Measurements from ENCODE around the gene MYO15B.
"Not testable (repeated sequence)": the region's sequence is repeated elsewhere in the genome, so short reads cannot be mapped to it uniquely, and the experiment has no call there.

MYO15B gene

GRCh38 chr17:75575728-75576127 is 11.9 kb upstream of the MYO15B start:
- DNase-seq = no peak

GRCh38 chr17:75576661-75577060 is 10.9 kb upstream of the MYO15B start:
- DNase-seq = no peak

GRCh38 chr17:75581121-75581725 is 6.4 kb upstream of the MYO15B start:
- DNase-seq = not testable (repeated sequence)

- not testable (repeated sequence) for DNase-seq
Observed at GRCh38 chr17:75583197-75583596, 4.4 kb upstream of the MYO15B start.

- no peak for DNase-seq
Observed at GRCh38 chr17:75584849-75585175, 2.8 kb upstream of the MYO15B start.

GRCh38 chr17:75588596-75589011 is 1.0 kb downstream of the MYO15B start:
- DNase-seq = peak in 14 of 58 donors; percentile 23 to 76 (median 54)

- peak in 56 of 58 donors; percentile 12 to 93 (median 84) for DNase-seq
Observed at GRCh38 chr17:75589012-75589918, 1.7 kb downstream of the MYO15B start.

GRCh38 chr17:75589919-75590303 is 2.3 kb downstream of the MYO15B start:
- peak in 5 of 58 donors; percentile 7 to 42 (median 29) for DNase-seq

GRCh38 chr17:75590314-75590761 is 2.7 kb downstream of the MYO15B start:
- no peak for DNase-seq

- DNase-seq = no peak
Observed at GRCh38 chr17:75590849-75591721, 3.5 kb downstream of the MYO15B start.

GRCh38 chr17:75591722-75592302 is 4.2 kb downstream of the MYO15B start:
- no peak for DNase-seq

GRCh38 chr17:75592348-75593020 is 4.9 kb downstream of the MYO15B start:
- DNase-seq = no peak

GRCh38 chr17:75593430-75593829 is 5.8 kb downstream of the MYO15B start:
- DNase-seq = not testable (repeated sequence)

- DNase-seq = no peak
Observed at GRCh38 chr17:75594499-75595283, 7.1 kb downstream of the MYO15B start.

GRCh38 chr17:75595284-75595919 is 7.8 kb downstream of the MYO15B start:
- no peak for DNase-seq

- no peak for DNase-seq
Observed at GRCh38 chr17:75595920-75596313, 8.3 kb downstream of the MYO15B start.

- DNase-seq = no peak
Observed at GRCh38 chr17:75596320-75597087, 8.9 kb downstream of the MYO15B start.

Measured in anterior cingulate cortex (tissue), 58 donors.